SH-SY5Y (cell line): ENCODE measurements around the gene CANX.

ENCODE experiments used
- GATA2 ChIP-seq: IDR thresholded peaks from 2 replicates; pipeline ENCODE4 v1.6.1; 2011; ENCODE audit warnings: mild to moderate bottlenecking, low read depth, low read length
- GATA3 ChIP-seq: IDR thresholded peaks from 2 replicates; pipeline ENCODE4 v1.6.1; 2011; ENCODE audit warnings: low read depth, mild to moderate bottlenecking, low read length, moderate library complexity

DNA sequence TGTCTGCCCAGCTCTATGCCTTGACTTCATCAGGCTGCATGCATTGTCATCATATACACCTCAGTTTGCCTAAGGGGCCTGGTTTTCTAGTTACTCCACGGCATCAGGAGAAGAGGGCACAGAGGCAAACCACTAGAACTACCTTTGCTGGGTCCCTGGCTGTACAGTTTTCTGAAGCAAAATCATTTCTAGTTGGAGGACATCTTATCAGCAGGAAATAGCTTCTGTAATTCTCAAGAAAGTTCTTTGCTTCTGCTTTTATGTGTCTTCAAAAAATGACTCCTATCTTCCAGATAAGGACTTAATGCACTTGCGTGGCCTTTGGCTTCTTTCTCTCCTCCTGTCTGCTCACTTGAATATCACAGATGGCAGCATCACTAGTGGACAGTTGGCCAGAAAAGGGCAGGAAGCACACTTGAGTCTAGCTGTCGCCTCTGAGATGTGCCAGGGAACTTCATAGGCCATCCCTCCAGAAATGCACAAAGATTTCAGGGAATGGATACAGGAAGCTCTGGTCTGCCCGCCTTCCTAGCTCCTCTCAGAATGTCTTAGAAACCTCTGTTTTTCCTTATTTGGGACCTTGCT, 72.6 kb downstream of the CANX start:
- no peak for TF ChIP-seq GATA2
- TF ChIP-seq GATA3, result no peak
